GM12873 (cell line): ENCODE data around the gene STK10.

Experiments used
- CTCF ChIP-seq: IDR thresholded peaks from 2 replicates; pipeline ENCODE4 v1.5.1; 2012; ENCODE audit warnings: low read depth, mild to moderate bottlenecking, moderate library complexity, low read length, control low read depth; ENCODE audit not compliant: insufficient read depth; ENCODE audit errors: missing control alignments

The STK10 gene

GRCh38 chr5:172162323-172162986 is 25.6 kb downstream of the STK10 start:
- TF ChIP-seq CTCF = no peak

DNA sequence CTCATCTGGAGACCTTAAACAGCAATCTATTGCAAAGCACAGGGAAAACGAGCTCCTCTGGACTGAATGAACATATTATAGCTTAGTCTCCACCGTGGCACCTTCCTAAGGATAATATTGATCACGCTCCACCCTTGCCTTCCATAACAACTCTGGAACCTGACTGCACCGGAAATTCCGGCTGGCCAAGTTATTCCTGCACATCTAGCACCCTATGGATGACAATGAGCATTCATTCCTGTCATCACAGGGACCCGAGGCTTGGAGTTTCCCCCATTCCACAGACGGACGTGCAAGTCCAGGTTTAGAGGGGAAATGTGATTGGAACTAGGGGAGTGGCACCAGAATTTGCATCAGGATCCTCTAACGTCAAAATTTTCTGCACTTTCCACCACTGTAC is 27.5 kb downstream of the STK10 start:
- TF ChIP-seq CTCF = no peak

- no peak for TF ChIP-seq CTCF
These were observed 29.0 kb downstream of the STK10 start for GRCh38 chr5:172159016-172159415.

- TF ChIP-seq CTCF = no peak
These were observed 31.5 kb downstream of the STK10 start for GRCh38 chr5:172156541-172156994.

- TF ChIP-seq CTCF = no peak
These were observed 34.3 kb downstream of the STK10 start for GRCh38 chr5:172153695-172154094.

- TF ChIP-seq CTCF = no peak
These were observed 36.3 kb downstream of the STK10 start for GRCh38 chr5:172151661-172152210.

DNA sequence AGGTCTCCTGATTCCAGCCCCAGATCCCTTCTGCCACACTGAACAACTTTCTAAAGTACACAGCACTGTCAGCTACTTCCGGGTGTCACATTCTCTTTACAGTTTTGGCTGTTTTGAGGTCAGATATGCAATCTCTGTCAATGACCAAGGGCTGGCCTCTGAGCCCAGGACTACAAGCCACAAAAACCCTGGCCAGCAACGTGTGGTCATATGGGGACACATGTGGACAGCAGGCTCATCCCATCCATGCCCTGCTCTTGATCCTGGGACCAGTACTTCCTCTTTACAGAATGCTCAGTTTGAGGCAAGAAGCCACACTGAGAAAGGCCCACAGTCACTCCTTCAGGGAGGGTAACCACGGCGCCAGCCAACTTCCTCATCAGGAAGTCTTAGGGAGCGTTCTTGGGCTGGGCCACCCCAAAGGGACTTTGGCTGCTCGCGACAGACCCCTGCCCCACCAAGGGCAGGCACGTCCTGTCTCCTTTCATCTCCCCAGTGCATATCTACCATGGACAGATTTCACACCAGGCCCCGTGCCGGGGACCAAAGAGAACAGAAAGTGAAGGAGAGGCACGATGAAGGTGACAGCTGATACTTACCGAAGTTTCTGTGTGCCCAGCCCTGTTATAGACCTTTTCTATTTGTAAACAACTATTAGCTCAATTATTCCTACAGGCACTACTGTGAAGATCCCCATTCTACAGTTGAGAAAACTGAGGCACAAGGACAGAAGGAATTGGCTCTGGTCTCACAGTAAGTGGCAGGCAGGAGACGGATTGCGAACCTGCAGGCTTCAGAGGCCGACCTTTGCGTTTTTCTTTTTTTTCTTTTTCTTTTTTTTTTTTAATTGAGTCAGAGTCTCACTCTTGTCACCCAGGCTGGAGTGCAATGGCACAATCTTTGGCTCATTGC is 37.3 kb downstream of the STK10 start:
- TF ChIP-seq CTCF = no peak
